ENCODE data around the gene ZBTB20.

Gene ZBTB20

DNA sequence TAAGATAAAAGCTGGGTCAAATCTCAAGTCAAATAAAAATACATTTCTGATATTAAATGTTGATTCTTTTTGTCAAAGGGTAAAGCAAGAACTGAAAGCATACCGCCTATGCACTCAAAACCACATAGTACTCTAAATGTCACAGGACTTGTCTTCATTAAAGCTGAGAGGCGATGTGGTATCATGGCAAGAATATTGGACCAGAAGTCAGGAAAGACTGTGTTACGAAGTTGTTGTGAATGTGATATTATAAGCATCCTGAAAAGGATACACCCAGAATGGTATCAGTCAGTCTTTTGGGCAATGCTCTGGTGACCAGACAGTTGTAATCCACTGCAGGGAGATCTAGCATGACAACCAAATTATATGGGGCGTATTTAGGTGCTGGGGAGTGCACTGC lies 819.4 kb downstream of the ZBTB20 start:
- no peaks in the 10 kb centered on the region for H4K20me1 ChIP-seq (ENCODE audit: control insufficient read depth, insufficient read depth, low read depth, low read length)
- no peaks in the 10 kb centered on the region for H3F3A ChIP-seq (ENCODE audit: control insufficient read depth, insufficient read depth)
- peaks cover 12% of the 10 kb centered on the region for H3K36me3 ChIP-seq (ENCODE audit: control insufficient read depth, low read length)
- H3K27me3 ChIP-seq (ENCODE audit: control insufficient read depth, low read length): no peaks in the 10 kb centered on the region
- no peaks in the 10 kb centered on the region; the same call in 1 of the 2 replicates for H3K9me3 ChIP-seq (ENCODE audit: control insufficient read depth, insufficient read depth, low read length)
- H3K79me2 ChIP-seq (ENCODE audit: control insufficient read depth, low read length): no peaks in the 10 kb centered on the region
- H3K9me2 ChIP-seq (replicated peaks; ENCODE audit: control insufficient read depth, low read length): no peaks in the 10 kb centered on the region
- no peaks in the 10 kb centered on the region for H3K4me1 ChIP-seq (ENCODE audit: control insufficient read depth, low read length)
- H3K4me3 ChIP-seq (ENCODE audit: low read length): no peak overlapping the region
- no peak overlapping the region for H3K27ac ChIP-seq (ENCODE audit: low read depth, low read length)
- TF ChIP-seq EZH2phosphoT487 (IDR thresholded peaks at IDR 0.05; ENCODE audit: borderline replicate concordance, low read length): no peak
- TF ChIP-seq, protein P1, sequence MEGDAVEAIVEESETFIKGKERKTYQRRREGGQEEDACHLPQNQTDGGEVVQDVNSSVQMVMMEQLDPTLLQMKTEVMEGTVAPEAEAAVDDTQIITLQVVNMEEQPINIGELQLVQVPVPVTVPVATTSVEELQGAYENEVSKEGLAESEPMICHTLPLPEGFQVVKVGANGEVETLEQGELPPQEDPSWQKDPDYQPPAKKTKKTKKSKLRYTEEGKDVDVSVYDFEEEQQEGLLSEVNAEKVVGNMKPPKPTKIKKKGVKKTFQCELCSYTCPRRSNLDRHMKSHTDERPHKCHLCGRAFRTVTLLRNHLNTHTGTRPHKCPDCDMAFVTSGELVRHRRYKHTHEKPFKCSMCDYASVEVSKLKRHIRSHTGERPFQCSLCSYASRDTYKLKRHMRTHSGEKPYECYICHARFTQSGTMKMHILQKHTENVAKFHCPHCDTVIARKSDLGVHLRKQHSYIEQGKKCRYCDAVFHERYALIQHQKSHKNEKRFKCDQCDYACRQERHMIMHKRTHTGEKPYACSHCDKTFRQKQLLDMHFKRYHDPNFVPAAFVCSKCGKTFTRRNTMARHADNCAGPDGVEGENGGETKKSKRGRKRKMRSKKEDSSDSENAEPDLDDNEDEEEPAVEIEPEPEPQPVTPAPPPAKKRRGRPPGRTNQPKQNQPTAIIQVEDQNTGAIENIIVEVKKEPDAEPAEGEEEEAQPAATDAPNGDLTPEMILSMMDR (IDR thresholded peaks at IDR 0.05; ENCODE audit: low read depth, low read length, poor library complexity, severe bottlenecking): no peak
- no peak overlapping the region for H3K4me2 ChIP-seq (ENCODE audit: low read length)

DNA sequence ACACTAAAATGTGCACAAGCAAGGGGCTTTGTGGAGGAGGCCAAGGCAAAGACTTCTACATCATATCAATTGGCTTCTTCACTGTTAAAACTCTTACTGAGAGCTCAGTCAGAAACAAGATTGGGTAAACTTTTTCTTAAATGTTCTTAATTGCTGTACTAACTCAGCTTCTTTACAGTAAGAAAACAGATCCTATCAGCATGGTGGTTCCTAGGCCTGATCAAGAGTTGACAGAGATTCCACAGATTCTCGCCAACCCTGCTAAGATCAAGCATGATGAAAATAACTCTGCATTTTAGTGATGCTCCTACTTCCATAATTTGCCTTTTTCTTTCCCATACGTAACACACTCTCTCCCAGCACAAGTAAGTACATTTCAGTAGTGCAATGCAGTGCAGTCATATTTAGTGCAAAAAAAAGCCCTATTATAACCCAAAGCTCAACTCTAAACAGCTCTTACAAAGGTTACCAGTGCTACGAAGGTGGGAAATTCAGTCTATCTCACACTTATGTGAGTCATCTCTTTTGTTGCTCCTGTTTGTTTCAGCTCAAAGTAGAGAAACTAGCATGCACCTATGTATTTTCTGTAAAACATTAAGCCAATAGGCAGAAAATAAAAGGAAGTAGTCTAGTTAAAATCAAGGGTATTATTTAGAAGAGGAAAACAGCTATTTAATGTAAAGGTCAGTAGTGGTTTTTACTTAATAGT lies 823.4 kb downstream of the ZBTB20 start:
- Histone ChIP-seq H3K4me1 (ENCODE audit: control insufficient read depth, low read length) (no peaks in the 10 kb centered on the region), H3K79me2 (ENCODE audit: control insufficient read depth, low read length) (no peaks in the 10 kb centered on the region), H3K27me3 (ENCODE audit: control insufficient read depth, low read length) (no peaks in the 10 kb centered on the region), H3K27ac (ENCODE audit: low read depth, low read length) (no peak overlapping the region), H3K36me3 (ENCODE audit: control insufficient read depth, low read length) (no peaks in the 10 kb centered on the region), H3K9me3 (ENCODE audit: control insufficient read depth, insufficient read depth, low read length) (no peaks in the 10 kb centered on the region), H3K9me2 (replicated peaks; ENCODE audit: control insufficient read depth, low read length) (no peaks in the 10 kb centered on the region), H4K20me1 (ENCODE audit: control insufficient read depth, insufficient read depth, low read depth, low read length) (no peaks in the 10 kb centered on the region), H3K4me3 (ENCODE audit: low read length) (no peak overlapping the region), H3F3A (ENCODE audit: control insufficient read depth, insufficient read depth) (no peaks in the 10 kb centered on the region), H3K4me2 (ENCODE audit: low read length) (no peak overlapping the region)
- TF ChIP-seq, protein P1 (IDR thresholded peaks at IDR 0.05; ENCODE audit: low read depth, low read length, poor library complexity, severe bottlenecking): no peak
- no peak for TF ChIP-seq EZH2phosphoT487 (IDR thresholded peaks at IDR 0.05; ENCODE audit: borderline replicate concordance, low read length)

DNA sequence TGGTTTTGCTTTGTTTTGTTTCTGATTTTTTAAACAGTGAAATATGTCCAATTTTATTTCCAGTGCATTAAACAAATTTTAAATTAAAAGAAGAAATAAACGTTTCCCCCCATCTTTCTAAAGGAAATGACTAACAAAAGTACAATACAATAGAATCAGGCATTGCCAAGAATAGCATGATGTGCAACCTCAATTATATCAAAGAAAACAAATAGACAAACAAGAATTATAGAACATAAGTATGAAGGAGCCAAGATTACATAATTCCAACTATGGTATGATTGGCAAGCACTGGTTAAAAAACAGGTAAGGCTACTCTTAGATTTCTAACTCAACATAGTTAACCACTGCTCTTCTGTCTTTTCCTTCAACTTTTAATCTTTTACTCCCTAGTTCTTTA lies 826.8 kb downstream of the ZBTB20 start:
- no peak overlapping the region for H3K4me3 ChIP-seq (ENCODE audit: low read length)
- no peaks in the 10 kb centered on the region for H3K9me2 ChIP-seq (replicated peaks; ENCODE audit: control insufficient read depth, low read length)

More for the DNA sequence above, 826.8 kb downstream of the ZBTB20 start:
- Histone ChIP-seq H3K4me2 (ENCODE audit: low read length) (no peak overlapping the region), H3K79me2 (ENCODE audit: control insufficient read depth, low read length) (no peaks in the 10 kb centered on the region), H3K27me3 (ENCODE audit: control insufficient read depth, low read length) (no peaks in the 10 kb centered on the region), H3F3A (ENCODE audit: control insufficient read depth, insufficient read depth) (no peaks in the 10 kb centered on the region), H3K4me1 (ENCODE audit: control insufficient read depth, low read length) (no peaks in the 10 kb centered on the region), H3K27ac (ENCODE audit: low read depth, low read length) (no peak overlapping the region), H4K20me1 (ENCODE audit: control insufficient read depth, insufficient read depth, low read depth, low read length) (no peaks in the 10 kb centered on the region), H3K36me3 (ENCODE audit: control insufficient read depth, low read length) (no peaks in the 10 kb centered on the region), H3K9me3 (ENCODE audit: control insufficient read depth, insufficient read depth, low read length) (no peaks in the 10 kb centered on the region)
- no peak for TF ChIP-seq EZH2phosphoT487 (IDR thresholded peaks at IDR 0.05; ENCODE audit: borderline replicate concordance, low read length)
- TF ChIP-seq, protein P1 (IDR thresholded peaks at IDR 0.05; ENCODE audit: low read depth, low read length, poor library complexity, severe bottlenecking): no peak
